Keratinocyte (primary cell): Measurements from ENCODE around the gene WDR45B.

Experiments
- CTCF ChIP-seq, 3 experiments: IDR thresholded peaks in 1 of 3; conservative IDR thresholded peaks in 1 of 3; optimal IDR thresholded peaks in 1 of 3; 2 replicates in 2 of 3; 3 replicates in 1 of 3; pipeline versions ENCODE3 to v1.5.1; 2011; ENCODE audit warnings: low read length in 3 of 3, mild to moderate bottlenecking in 3 of 3, moderate library complexity in 2 of 3, control low read depth in 1 of 3, inconsistent platforms in 1 of 3; ENCODE audit not compliant: insufficient read depth in 2 of 3; ENCODE audit errors: extremely low read depth in 1 of 3
- EZH2 ChIP-seq: IDR thresholded peaks from one replicate; pipeline ENCODE4 v1.6.1; 2012; ENCODE audit warnings: inconsistent platforms, mild to moderate bottlenecking, low read length, moderate library complexity

- TF ChIP-seq CTCF (optimal IDR thresholded peaks at IDR 0.05 in 1 of 3, IDR thresholded peaks at IDR 0.05 in 1 of 3, conservative IDR thresholded peaks at IDR 0.05 in 1 of 3; ENCODE audit: extremely low read depth in 1 of 3, insufficient read depth in 2 of 3, low read length in 3 of 3) (no peak), EZH2 (no peak)
Observed at GRCh38 chr17:82619641-82620040, 28.6 kb downstream of the WDR45B start.
